GM18907 (cell line): Measurements from ENCODE around the gene ASXL2.

Experiments
- ATAC-seq: cut with Tn5 transposase; IDR thresholded peaks from one replicate; pipeline ENCODE4 v1.9.1; 2021; ENCODE audit warnings: mild to moderate bottlenecking, moderate library complexity; ENCODE audit not compliant: unreplicated experiment

The ASXL2 gene

DNA sequence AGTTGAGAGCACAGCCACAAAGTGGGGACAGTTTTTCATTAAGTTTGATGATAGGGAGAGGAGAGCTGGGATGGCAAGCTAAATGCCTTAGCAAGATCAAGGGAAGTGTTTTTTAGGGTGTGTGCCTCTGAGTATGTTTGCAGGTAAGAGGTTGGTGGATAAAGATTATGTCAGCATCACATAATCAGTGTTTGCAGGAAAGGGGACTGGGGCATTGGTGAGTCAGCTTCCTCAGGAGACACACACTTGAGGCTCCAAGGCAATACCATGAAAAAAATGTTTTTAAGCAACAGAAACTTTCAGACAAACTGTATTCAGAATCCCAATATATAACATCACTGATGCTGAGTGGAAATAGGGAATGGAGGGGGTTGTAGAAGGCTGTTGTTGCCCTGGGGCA is 179.5 kb downstream of the ASXL2 start:
- ATAC-seq = no peak

- no peak for ATAC-seq
Observed at GRCh38 chr2:25697559-25698341, 180.5 kb downstream of the ASXL2 start.

GRCh38 chr2:25692737-25693445 is 185.4 kb downstream of the ASXL2 start:
- ATAC-seq = no peak

- ATAC-seq = no peak
Observed at GRCh38 chr2:25692143-25692542, 186.1 kb downstream of the ASXL2 start.

GRCh38 chr2:25690058-25690457 is 188.2 kb downstream of the ASXL2 start:
- ATAC-seq = no peak

DNA sequence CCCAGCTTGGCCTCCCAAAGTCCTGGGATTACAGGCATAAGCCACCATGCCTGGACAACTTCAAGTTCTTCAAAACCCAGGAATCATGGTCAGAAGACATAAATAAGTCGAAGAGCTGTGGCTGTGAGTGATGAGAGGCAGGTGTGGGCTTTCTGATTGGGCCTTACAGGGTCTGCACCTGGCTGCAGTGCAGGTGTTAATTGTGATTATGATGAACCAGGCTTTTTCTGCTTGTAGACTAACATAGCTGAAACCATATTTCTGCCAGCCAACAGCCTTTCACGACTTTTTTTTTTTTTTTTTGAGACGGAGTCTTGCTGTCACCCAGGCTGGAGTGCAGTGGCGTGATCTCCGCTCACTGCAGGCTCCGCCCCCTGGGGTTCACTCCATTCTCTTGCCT is 190.1 kb downstream of the ASXL2 start:
- ATAC-seq = no peak

DNA sequence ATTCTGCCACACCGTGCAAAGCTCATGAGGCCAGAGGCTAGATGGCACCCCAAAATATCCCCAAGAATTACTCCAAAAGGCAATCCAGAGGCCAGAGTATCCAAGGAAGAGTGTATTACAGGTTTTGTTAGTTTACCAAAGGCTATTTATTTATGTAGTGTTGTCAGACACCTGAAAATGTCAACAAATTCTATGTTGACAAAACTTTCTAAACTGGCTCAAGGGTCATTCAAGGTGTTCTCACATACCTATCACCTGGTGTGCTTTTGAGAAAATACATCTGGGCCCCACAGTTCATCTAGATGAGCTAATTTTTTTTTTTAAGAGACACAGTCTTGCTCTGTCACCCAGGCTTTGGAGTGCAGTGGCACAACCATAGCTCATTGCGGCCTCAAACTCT is 192.5 kb downstream of the ASXL2 start:
- no peak for ATAC-seq

DNA sequence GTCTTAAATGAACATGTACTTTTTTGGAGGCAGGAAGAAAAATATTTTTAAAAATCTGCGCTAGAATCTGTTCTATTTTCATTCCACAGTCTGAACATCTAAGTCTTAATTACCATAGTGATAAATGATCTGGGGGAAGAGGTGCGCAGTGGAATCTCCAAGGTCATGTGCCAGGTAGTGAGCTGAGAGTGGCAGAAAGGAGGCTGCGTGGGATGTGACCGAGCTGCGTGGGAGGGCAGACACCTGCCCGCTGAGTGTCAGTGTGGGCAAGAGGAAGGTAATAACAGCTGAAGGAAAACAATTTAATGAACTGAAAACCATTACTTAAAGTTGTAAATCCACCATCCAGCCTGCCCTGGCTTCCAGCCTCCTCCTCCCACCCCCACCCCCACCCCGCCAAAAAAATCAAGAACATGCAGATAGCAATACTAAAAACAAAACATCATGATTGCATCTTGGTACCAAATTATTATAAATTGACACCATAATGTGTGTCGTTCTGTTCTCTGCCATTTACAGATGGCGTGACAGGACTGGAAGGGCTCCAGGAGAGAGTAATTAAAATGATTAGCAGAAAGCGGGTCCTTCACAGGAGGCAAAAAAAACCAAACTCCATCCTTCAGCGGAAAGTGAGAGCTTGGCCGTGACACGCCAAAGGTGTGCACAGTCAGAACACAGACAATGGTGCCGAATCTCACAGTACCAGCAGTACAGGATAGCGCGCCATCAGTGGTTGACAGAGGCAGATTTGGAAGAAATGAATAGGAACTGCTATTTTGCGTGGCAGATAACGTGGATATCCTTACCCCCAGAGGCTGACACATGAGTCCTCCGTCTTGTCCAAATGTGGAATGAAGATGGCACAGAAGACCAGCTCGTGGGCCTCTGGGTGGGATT is 193.5 kb downstream of the ASXL2 start:
- ATAC-seq = no peak
